HepG2 (cell line): ENCODE measurements around the gene IAH1.

Experiments
- ATF3 ChIP-seq: sonication (generic); formaldehyde crosslinking; IDR thresholded peaks from 2 replicates; pipeline ENCODE4 v1.4.0; 2020; ENCODE audit warnings: missing genetic modification reagents
- ATF5 ChIP-seq: sonication (generic); formaldehyde crosslinking; IDR thresholded peaks from 2 replicates; pipeline ENCODE4 v1.4.0; 2020; ENCODE audit warnings: mild to moderate bottlenecking, low read depth, missing genetic modification reagents
- ATRX ChIP-seq: sonication (generic); formaldehyde crosslinking; IDR thresholded peaks from 2 replicates; pipeline ENCODE4 v1.4.0; 2020; ENCODE audit warnings: missing genetic modification reagents, borderline replicate concordance
- CREM ChIP-seq, 2 experiments: sonication (generic) in 1 of 2; formaldehyde crosslinking in 1 of 2; IDR thresholded peaks; 2 replicates each; pipeline versions ENCODE4 v1.4.0 to v1.6.1; 2016 to 2020; ENCODE audit warnings: antibody characterized with exemption in 1 of 2, mild to moderate bottlenecking in 1 of 2, missing genetic modification reagents in 1 of 2
- MAFF ChIP-seq: IDR thresholded peaks from 2 replicates; pipeline ENCODE4 v1.6.1; 2011; ENCODE audit warnings: low read depth, low read length, improper control_type of control experiment
- NFATC3 ChIP-seq: sonication (generic); formaldehyde crosslinking; IDR thresholded peaks from 2 replicates; pipeline ENCODE4 v1.5.1; 2020; ENCODE audit warnings: mild to moderate bottlenecking, missing genetic modification reagents
- PRDM4 ChIP-seq: sonication (generic); formaldehyde crosslinking; IDR thresholded peaks from 2 replicates; pipeline ENCODE4 v1.9.0; 2021; ENCODE audit warnings: missing genetic modification reagents, borderline replicate concordance
- SKI ChIP-seq: fragments of 450-650 bp; IDR thresholded peaks from one replicate; pipeline ENCODE4 v1.6.1; 2018; ENCODE audit warnings: mild to moderate bottlenecking; ENCODE audit not compliant: partially characterized antibody
- ZNF335 ChIP-seq: sonication (generic); formaldehyde crosslinking; IDR thresholded peaks from 2 replicates; pipeline ENCODE4 v1.4.0; 2020; ENCODE audit warnings: missing genetic modification reagents
- ZNF713 ChIP-seq: sonication (generic); formaldehyde crosslinking; IDR thresholded peaks from 2 replicates; pipeline ENCODE4 v1.4.0; 2020; ENCODE audit warnings: mild to moderate bottlenecking, missing genetic modification reagents

- TF ChIP-seq SKI (no peak), ATF3 (CRISPR knock-in tag) (no peak), CREM (IDR thresholded peaks at IDR 0.05) (no peak), CREM (CRISPR knock-in tag; IDR thresholded peaks at IDR 0.05) (no peak), PRDM4 (CRISPR knock-in tag) (no peak), ZNF335 (CRISPR knock-in tag) (no peak), NFATC3 (CRISPR knock-in tag) (no peak), ATRX (no peak), ATF5 (no peak), MAFF (no peak), ZNF713 (CRISPR knock-in tag) (no peak)
Measured at GRCh38 chr2:9492927-9493326, 18.6 kb downstream of the IAH1 start.
